Bronchial epithelial cell (primary cell): ENCODE data around the gene SEMA7A. TPM values are rescaled to one million over a fixed set of nuclear protein-coding genes. Genes with fewer than 3 reads are reported as not detected.
A peak's percentile ranks its signal among the peaks of the same experiment; 100 is the strongest.
"Not testable (repeated sequence)": the region's sequence is repeated elsewhere in the genome, so short reads cannot be mapped to it uniquely, and the experiment has no call there.

ENCODE experiments used
- DNase-seq: peaks from one replicate; pipeline ENCODE4 v3.0.0-alpha.2; 2010; ENCODE audit warnings: low read depth
- FAIRE-seq: peaks from 2 replicates; lab custom pipeline; 2011; peaks lifted over from hg19 to GRCh38; lab: Jason Lieb, UNC
- H3K27me3 ChIP-seq: 2 replicates; pipeline ENCODE4 v1.5.1; 2011; ENCODE audit warnings: low read length; ENCODE audit not compliant: control insufficient read depth, insufficient read depth
- H3K36me3 ChIP-seq: 2 replicates; pipeline ENCODE4 v1.5.1; 2011; ENCODE audit warnings: low read length; ENCODE audit not compliant: control insufficient read depth, insufficient read depth
- H3K4me3 ChIP-seq: 2 replicates; pipeline ENCODE4 v1.5.1; 2011; ENCODE audit warnings: mild to moderate bottlenecking, low read depth, low read length, control low read depth
- CTCF ChIP-seq: IDR thresholded peaks from 2 replicates; pipeline ENCODE4 v1.5.1; 2011; ENCODE audit warnings: mild to moderate bottlenecking, moderate library complexity, low read length, control low read depth, inconsistent platforms; ENCODE audit not compliant: insufficient read depth, severe bottlenecking
- total RNA-seq: library from RNA; depleted of rRNA; stranded (reverse); fragments of >200 nt; gene quantifications from 2 replicates; pipeline ENCODE4 v1.2.1, GENCODE V29; 2014

SEMA7A gene
- total RNA-seq, 1 donor from 2014 or later: 5.3 TPM

- DNase-seq (peak; percentile 90), FAIRE-seq (no peak)
- H3K27me3 ChIP-seq: no peaks in the 10 kb centered on the region
- peak; percentile 32 for TF ChIP-seq CTCF
- peaks cover 1% of the 10 kb centered on the region for H3K36me3 ChIP-seq
- H3K4me3 ChIP-seq: peak within 1 kb of the TSS; percentile 86
Measured at GRCh38 chr15:74460871-74461846, 27.4 kb upstream of the SEMA7A start, which contains the start of gene UBL7. Gene UBL7 (minus strand): TSS chr15:74461160. CDS start chr15:74458867, 2,293 bp downstream.

DNA sequence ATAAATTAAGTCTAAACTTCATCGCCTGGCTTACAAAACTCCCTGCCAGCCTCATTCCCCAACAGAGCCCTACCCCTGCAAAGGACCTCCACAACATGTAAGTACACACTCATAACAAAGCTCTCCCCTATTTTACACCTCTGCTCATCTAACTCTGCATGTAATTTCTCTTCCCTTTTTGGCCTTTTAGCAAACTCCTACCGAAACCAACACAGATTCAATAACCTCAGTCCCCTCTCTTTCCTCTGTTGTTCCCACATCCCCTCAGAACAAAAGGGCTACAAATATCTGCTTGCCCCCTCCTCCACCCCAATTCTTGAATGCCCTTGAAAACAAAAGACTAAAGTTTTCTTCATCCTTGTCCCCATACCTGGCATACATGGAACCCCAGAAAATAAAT lies 26.5 kb upstream of the SEMA7A start:
- Histone ChIP-seq H3K27me3 (no peaks in the 10 kb centered on the region), H3K36me3 (peaks cover 1% of the 10 kb centered on the region), H3K4me3 (peak overlapping the region; percentile 86)
- DNase-seq (peak; percentile 8), FAIRE-seq (no peak)
- no peak for TF ChIP-seq CTCF

DNA sequence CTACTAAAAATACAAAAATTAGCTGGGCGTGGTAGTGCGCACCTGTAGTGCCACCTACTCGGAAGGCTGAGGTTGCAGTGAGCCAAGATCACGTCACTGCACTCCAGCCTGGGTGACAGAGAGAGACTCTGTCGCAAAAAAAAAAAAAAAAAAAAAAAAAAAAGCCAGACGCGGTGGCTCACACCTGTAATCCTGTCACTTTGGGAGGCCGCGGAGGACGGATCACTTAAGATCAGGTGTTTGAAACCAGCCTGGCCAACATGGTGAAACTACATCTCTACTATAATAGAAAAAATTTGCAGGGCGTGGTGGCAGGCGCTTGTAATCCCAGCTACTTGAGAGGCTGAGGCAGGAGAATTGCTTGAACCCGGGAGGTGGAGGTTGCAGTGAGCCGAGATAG lies 26.0 kb upstream of the SEMA7A start:
- not testable (repeated sequence) for DNase-seq, H3K36me3 ChIP-seq, H3K4me3 ChIP-seq, FAIRE-seq, H3K27me3 ChIP-seq

DNA sequence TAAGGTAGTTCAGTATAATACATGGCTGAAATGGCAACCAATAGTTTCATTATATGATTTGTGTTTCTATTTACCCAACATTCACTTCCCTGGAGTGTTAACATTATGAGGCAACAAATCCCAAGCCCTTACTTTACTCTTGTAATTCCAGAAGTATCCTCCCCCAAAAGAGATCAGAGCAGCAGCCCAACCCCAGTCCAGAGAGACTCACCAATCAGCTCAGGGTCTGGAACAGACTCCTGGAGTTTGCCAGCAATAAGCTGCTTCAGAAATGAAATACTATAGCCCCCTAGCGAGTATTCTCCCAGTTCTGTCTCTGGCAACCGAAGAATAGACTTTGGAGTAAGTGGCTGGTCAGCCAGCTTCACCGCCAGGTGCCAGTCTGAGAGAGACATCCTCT lies 24.7 kb upstream of the SEMA7A start:
- FAIRE-seq: no peak
- Histone ChIP-seq H3K27me3 (no peaks in the 10 kb centered on the region), H3K4me3 (no peak overlapping the region), H3K36me3 (peaks cover 1% of the 10 kb centered on the region)
- no peak for DNase-seq
- no peak for TF ChIP-seq CTCF

GRCh38 chr15:74457036-74457435 lies 23.3 kb upstream of the SEMA7A start:
- not testable (repeated sequence) for DNase-seq, H3K27me3 ChIP-seq, H3K4me3 ChIP-seq, FAIRE-seq, H3K36me3 ChIP-seq

DNA sequence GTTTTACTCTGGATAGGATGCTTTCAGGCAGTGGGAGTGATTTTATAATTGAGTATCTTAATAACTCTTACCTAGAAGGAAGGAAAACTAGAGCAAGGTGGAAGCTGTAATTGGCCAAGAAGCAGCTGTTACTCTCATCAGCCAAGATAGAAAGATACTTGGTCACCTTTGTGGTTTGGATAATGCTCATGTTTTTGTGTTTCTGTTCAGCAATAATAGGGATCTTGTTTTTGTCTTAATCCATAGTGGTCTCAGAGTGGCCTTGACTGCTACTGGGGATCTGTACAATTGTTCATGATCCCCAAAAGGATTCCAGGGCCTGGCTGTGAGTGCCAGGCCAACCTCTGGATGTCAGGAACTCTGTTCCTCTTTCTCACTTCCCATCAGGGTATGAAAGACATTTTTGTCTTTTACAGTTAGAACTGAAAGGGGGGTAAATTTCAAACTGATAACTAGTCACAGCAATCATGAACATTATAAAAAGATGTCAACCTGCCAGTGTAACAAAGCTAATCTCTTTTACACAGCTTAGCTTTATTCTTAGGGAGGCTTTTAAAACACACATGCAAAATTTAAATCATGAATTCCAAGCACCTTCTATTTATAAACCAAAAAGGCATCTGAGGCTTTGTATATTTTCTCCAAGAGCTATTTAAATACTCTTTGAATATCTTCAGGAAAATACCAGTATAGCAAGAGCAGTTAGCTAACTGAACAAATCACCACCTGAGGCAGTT lies 21.2 kb upstream of the SEMA7A start:
- no peaks in the 10 kb centered on the region for H3K27me3 ChIP-seq
- no peak overlapping the region for H3K4me3 ChIP-seq
- TF ChIP-seq CTCF: no peak
- no peak for FAIRE-seq
- no peak for DNase-seq
- peaks cover 7% of the 10 kb centered on the region for H3K36me3 ChIP-seq
